Neural progenitor cell (in vitro differentiated cells): ENCODE results near the gene ADAM8. TPM values are rescaled to one million over a fixed set of nuclear protein-coding genes. Genes with fewer than 3 reads are reported as not detected.

Source experiments
- DNase-seq: peaks from one replicate; pipeline ENCODE4 v3.0.0-alpha.2; 2016; ENCODE audit warnings: low spot score
- H2AFZ ChIP-seq: fragments of 200-600 bp; sonication (generic); replicated peaks from 2 replicates; pipeline ENCODE4 v1.6.1; 2016; ENCODE audit warnings: antibody characterized with exemption
- H3F3A ChIP-seq: fragments of 200-600 bp; sonication (generic); 2 replicates; pipeline ENCODE4 v1.6.1; 2016; ENCODE audit warnings: antibody characterized with exemption, low read depth
- H3K27ac ChIP-seq: fragments of 200-600 bp; sonication (generic); 2 replicates; pipeline ENCODE4 v1.5.1; 2016; ENCODE audit warnings: mild to moderate bottlenecking
- H3K27me3 ChIP-seq: fragments of 200-600 bp; sonication (generic); 2 replicates; pipeline ENCODE4 v1.6.1; 2016; ENCODE audit warnings: mild to moderate bottlenecking, moderate library complexity
- H3K36me3 ChIP-seq: fragments of 200-600 bp; sonication (generic); 2 replicates; pipeline ENCODE4 v1.5.1; 2016
- H3K4me1 ChIP-seq: fragments of 200-600 bp; sonication (generic); 2 replicates; pipeline ENCODE4 v1.6.1; 2016; ENCODE audit warnings: mixed run types
- H3K4me2 ChIP-seq: fragments of 200-600 bp; sonication (generic); 2 replicates; pipeline ENCODE4 v1.6.1; 2016
- H3K4me3 ChIP-seq: fragments of 200-600 bp; sonication (generic); 2 replicates; pipeline ENCODE4 v1.5.1; 2016
- H3K79me2 ChIP-seq: fragments of 200-600 bp; sonication (generic); 2 replicates; pipeline ENCODE4 v1.6.1; 2016; ENCODE audit warnings: low read depth
- H3K9ac ChIP-seq: fragments of 200-600 bp; sonication (generic); 2 replicates; pipeline ENCODE4 v1.6.1; 2016
- H3K9me3 ChIP-seq: fragments of 200-600 bp; sonication (generic); 2 replicates; pipeline ENCODE4 v1.5.1; 2016; ENCODE audit warnings: low read depth
- H4K20me1 ChIP-seq: fragments of 200-600 bp; sonication (generic); 2 replicates; pipeline ENCODE4 v1.6.1; 2016; ENCODE audit warnings: low read depth
- H3K27ac Mint-ChIP-seq: 3 replicates; pipeline ENCODE4 v1.8.0; 2021; ENCODE audit warnings: mixed read lengths
- H3K27me3 Mint-ChIP-seq: 2 replicates; pipeline ENCODE4 v1.8.0; 2022; ENCODE audit warnings: low read depth, mild to moderate bottlenecking, inconsistent platforms, moderate library complexity, mixed read lengths; ENCODE audit not compliant: insufficient read depth
- H3K36me3 Mint-ChIP-seq: 3 replicates; pipeline ENCODE4 v1.8.0; 2021; ENCODE audit warnings: mixed read lengths
- H3K4me1 Mint-ChIP-seq: 3 replicates; pipeline ENCODE4 v1.8.0; 2021; ENCODE audit warnings: mixed read lengths
- H3K4me3 Mint-ChIP-seq: 3 replicates; pipeline ENCODE4 v1.8.0; 2021; ENCODE audit warnings: mild to moderate bottlenecking, moderate library complexity, mixed read lengths
- H3K9me3 Mint-ChIP-seq: 3 replicates; pipeline ENCODE4 v1.8.0; 2020; ENCODE audit warnings: mixed read lengths
- CTCF ChIP-seq: fragments of 200-600 bp; sonication (generic); IDR thresholded peaks from 2 replicates; pipeline ENCODE4 v1.5.1; 2017; ENCODE audit warnings: antibody characterized with exemption, mild to moderate bottlenecking
- EZH2 ChIP-seq: fragments of 200-600 bp; sonication (generic); IDR thresholded peaks from 2 replicates; pipeline ENCODE4 v1.6.1; 2017; ENCODE audit warnings: antibody characterized with exemption, mild to moderate bottlenecking, moderate library complexity
- EZH2phosphoT487 ChIP-seq: fragments of 200-600 bp; sonication (generic); IDR thresholded peaks from 2 replicates; pipeline ENCODE4 v1.6.1; 2017; ENCODE audit warnings: antibody characterized with exemption
- total RNA-seq: library from RNA; depleted of rRNA; stranded (reverse); fragments of >200 nt; gene quantifications from 2 replicates; pipeline ENCODE4 v1.2.3, GENCODE V29; 2015; ENCODE audit warnings: low replicate concordance

Gene ADAM8
- total RNA-seq, 1 donor from 2014 or later: 3.3 TPM

DNA sequence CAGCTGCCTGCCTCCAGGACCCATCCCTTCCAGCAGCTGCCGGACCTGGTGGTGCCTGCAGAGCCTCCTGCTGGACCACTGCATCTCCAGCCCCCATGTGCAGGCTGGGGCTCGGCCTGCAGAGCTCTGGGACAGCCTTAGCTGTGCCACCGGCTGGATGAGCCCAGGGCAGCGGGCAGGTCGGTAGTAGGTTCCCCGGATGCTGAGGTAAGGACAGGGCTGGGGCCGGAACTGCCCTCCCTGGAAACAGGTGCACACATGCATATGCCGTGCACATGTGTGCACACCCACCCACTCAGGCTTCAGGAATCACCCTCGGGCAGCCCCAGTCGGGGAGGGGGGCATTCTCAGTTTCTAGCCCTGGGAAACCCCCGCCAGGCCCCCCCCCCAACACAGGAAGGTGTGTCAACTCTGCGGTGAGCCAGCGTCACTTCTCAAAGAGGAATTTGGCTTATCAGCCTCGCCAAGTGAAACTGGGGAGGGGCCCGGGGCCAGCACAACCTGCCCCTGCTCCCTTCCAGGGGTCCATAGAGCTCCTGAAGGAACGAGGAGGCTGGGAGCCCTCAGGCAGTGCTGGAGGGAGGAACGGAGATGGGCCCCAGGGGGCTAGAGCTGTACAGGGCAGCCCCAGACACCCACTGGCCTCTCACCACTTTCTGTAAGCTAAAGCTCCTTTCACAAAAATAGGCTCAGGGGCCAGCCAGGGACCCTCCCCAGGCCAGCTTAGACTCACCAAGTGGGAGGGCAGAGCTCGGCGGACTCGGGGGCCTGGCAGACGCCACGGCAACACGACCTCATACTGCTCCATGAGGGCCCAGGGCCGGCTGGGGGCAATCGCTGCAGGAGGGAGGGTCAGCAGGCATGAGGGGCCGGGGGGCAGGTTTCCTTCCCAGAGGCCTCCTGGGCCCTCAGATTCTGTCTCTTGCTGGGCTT is 1.7 kb downstream of the ADAM8 start:
- no peak overlapping the region for H3K4me3 ChIP-seq
- H3K27me3 ChIP-seq: peaks cover 22% of the 10 kb centered on the region
- no peaks in the 10 kb centered on the region for H3K36me3 ChIP-seq
- no peak for DNase-seq
- peaks cover 8% of the 10 kb centered on the region for H4K20me1 ChIP-seq
- no peaks in the 10 kb centered on the region for H3K9me3 ChIP-seq
- peaks cover 15% of the 10 kb centered on the region for H3F3A ChIP-seq
- no peaks in the 10 kb centered on the region for H3K9me3 Mint-ChIP-seq
- no peak overlapping the region for H3K27ac Mint-ChIP-seq
- no peak overlapping the region for H2AFZ ChIP-seq
- no peak for TF ChIP-seq EZH2phosphoT487
- TF ChIP-seq CTCF: no peak
- no peak for TF ChIP-seq EZH2
- H3K79me2 ChIP-seq: no peaks in the 10 kb centered on the region
- no peak overlapping the region for H3K9ac ChIP-seq
- H3K27ac ChIP-seq: no peak overlapping the region
- H3K4me3 Mint-ChIP-seq: no peak overlapping the region
- no peaks in the 10 kb centered on the region for H3K36me3 Mint-ChIP-seq
- H3K4me1 ChIP-seq: peaks cover 22% of the 10 kb centered on the region
- H3K4me2 ChIP-seq: peak overlapping the region; percentile 85
- H3K27me3 Mint-ChIP-seq: peaks cover 7% of the 10 kb centered on the region
- peaks cover 2% of the 10 kb centered on the region for H3K4me1 Mint-ChIP-seq

GRCh38 chr10:133273534-133274143 is 3.0 kb downstream of the ADAM8 start:
- H3F3A ChIP-seq: peaks cover 13% of the 10 kb centered on the region
- H3K9ac ChIP-seq: no peak overlapping the region
- no peaks in the 10 kb centered on the region for H3K79me2 ChIP-seq
- no peaks in the 10 kb centered on the region for H3K36me3 ChIP-seq
- Mint-ChIP-seq H3K27me3 (peaks cover 4% of the 10 kb centered on the region), H3K4me1 (peaks cover 2% of the 10 kb centered on the region), H3K36me3 (no peaks in the 10 kb centered on the region), H3K9me3 (no peaks in the 10 kb centered on the region), H3K27ac (no peak overlapping the region), H3K4me3 (no peak overlapping the region)
- H2AFZ ChIP-seq: no peak overlapping the region
- H4K20me1 ChIP-seq: peaks cover 8% of the 10 kb centered on the region
- no peak overlapping the region for H3K4me2 ChIP-seq
- H3K27me3 ChIP-seq: peaks cover 22% of the 10 kb centered on the region
- H3K4me1 ChIP-seq: peaks cover 22% of the 10 kb centered on the region
- no peak for TF ChIP-seq EZH2
- TF ChIP-seq EZH2phosphoT487: no peak
- TF ChIP-seq CTCF: no peak
- DNase-seq: no peak
- H3K9me3 ChIP-seq: no peaks in the 10 kb centered on the region
- no peak overlapping the region for H3K4me3 ChIP-seq
- no peak overlapping the region for H3K27ac ChIP-seq

- Histone ChIP-seq H3K27ac (no peak overlapping the region), H3K36me3 (no peaks in the 10 kb centered on the region), H3K4me3 (no peak overlapping the region), H3K4me2 (no peak overlapping the region), H3K79me2 (no peaks in the 10 kb centered on the region), H4K20me1 (peaks cover 8% of the 10 kb centered on the region), H3K27me3 (peaks cover 22% of the 10 kb centered on the region), H3F3A (peaks cover 7% of the 10 kb centered on the region), H2AFZ (no peak overlapping the region), H3K9ac (no peak overlapping the region), H3K4me1 (peaks cover 22% of the 10 kb centered on the region), H3K9me3 (no peaks in the 10 kb centered on the region)
- no peaks in the 10 kb centered on the region for H3K4me1 Mint-ChIP-seq
- H3K4me3 Mint-ChIP-seq: no peak overlapping the region
- TF ChIP-seq CTCF (no peak), EZH2 (no peak), EZH2phosphoT487 (no peak)
- H3K27ac Mint-ChIP-seq: no peak overlapping the region
- H3K27me3 Mint-ChIP-seq: peaks cover 4% of the 10 kb centered on the region
- H3K9me3 Mint-ChIP-seq: no peaks in the 10 kb centered on the region
- no peak for DNase-seq
- no peaks in the 10 kb centered on the region for H3K36me3 Mint-ChIP-seq
These were observed 3.7 kb downstream of the ADAM8 start for GRCh38 chr10:133272964-133273420.
